Umbilical cord (tissue), 2 donors: ENCODE measurements around the gene VAPA. TPM values are rescaled to one million over a fixed set of nuclear protein-coding genes. Genes with fewer than 3 reads are reported as not detected.
A peak's percentile ranks its signal among the peaks of the same experiment; 100 is the strongest.

Experiments
- DNase-seq: peaks from one replicate; pipeline ENCODE4 v3.0.0-alpha.2; 2015; ENCODE audit warnings: low spot score
- total RNA-seq: library from RNA; depleted of rRNA; stranded (reverse); fragments of >200 nt; gene quantifications from one replicate; pipeline ENCODE4 v1.2.3, GENCODE V29; 2014; ENCODE audit warnings: low replicate concordance; ENCODE audit not compliant: insufficient read depth

The VAPA gene
- total RNA-seq = 168 TPM

GRCh38 chr18:9913526-9914333 lies at the start of gene VAPA:
Gene VAPA (plus strand): TSS chr18:9914016. CDS start chr18:9914257, 241 bp downstream.
- peak; percentile 99 for DNase-seq

DNA sequence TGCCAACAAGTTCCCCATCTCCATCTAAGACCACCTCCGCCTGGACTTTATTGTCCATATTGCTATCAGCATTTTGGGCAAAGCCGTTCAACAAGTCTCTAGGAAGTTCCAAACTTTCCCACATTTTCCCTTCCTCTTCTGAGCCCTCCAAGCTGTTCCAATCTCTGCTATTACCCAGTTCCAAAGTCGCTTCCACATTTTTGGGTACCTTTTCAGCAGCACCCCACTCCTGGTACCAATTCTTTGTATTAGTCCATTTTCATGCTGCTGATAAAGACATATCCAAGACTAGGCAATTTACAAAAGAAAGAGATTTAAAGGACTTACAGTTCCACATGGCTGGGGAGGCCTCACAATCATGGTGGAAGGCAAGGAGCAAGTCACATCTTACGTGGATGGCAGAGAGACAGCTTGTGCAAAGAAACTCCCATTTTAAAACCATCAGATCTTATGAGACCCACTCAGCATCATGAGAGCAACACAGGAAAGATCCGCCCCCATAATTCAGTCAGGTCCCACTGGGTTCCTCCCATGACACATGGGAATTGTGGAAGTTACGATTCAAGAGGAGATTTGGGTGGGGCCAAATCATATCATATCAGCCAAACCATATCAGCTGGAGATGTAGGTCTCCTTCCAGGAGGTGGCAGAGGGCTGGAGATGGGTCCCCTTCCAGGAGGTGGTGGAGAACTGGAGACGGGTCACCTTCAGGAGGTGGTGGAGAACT lies 47.9 kb upstream of the VAPA start:
- DNase-seq = no peak

DNA sequence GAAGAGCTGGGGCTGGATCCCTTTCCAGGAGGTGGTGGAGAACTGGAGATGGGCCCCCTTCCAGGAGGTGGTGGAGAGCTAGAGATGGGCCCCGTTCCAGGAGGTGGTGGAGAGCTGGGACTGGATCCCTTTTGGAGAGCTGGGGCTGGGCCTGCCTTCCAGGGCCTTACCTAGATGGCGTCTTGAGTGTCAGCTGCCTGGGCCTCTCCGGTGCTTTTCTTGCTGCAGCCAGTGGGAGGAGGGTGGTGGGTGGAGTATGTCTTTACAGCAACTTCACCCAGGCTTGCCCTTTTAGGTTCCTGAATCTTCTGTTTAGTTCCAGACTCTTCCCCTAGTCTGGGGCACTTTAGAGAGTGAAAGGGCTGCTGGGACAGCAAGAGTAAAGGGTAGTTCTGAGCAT lies 47.2 kb upstream of the VAPA start:
- no peak for DNase-seq

DNA sequence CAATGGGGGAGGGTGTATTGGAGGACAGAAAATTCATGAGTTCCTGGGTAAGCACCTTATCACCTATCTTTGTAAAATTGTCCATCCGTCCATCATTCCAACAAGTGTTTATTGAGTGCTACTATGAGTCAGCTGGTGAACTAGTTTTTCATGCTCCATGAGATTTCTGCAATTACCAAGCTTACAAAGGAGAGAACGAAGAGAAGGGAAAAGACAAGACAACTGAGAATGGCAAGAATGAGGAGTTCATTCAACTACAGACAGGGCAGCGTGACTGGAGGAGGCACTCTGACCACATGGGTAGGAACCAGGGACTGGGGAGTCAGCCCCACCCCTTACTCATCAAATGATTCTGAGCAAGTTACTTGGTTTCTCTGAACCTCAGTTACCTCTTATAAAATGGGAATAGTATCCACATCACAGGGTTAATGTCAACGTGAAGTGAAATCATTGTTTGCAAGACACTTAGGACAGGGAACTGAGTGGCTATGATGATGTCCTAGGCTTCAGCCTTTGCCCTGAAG lies 46.7 kb upstream of the VAPA start:
- DNase-seq = no peak

- DNase-seq = peak; percentile 78
These were observed 44.7 kb upstream of the VAPA start for GRCh38 chr18:9868857-9869714.

DNA sequence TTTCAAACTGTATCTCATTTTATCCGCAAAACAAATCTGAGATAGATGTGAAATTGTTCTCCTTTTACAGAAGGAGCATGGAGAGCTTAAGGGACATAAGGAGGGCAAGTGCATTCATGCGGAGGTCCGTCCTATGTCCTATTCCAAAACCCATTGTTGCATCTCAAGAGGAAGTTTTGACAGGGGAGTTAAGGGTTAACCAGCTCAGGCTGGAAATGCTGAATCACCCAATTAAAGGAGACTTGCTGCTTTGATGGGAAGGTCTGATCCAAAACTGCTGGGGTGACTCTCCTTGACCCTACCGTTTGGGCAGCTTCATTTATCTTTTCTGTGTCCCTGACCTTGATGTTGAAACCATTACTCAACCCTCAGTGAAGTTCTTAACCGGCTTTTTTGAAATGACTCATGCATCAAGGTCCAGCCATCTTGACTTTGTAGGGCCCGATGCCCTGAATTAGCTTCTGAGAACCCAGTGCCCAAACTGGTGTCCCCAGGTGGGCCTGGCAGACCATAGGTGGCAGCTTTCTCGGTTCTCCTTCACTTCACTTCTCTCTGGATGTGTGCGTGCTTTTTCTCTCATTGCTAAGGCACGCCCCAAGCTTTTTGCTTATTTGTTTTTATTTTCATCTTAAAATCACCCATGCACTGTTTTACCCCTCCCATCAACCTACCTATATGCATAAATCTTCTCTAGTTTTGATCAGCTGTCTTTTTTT lies 43.9 kb upstream of the VAPA start:
- DNase-seq = peak; percentile 64

GRCh38 chr18:9870431-9871008 lies 43.3 kb upstream of the VAPA start:
- no peak for DNase-seq

DNA sequence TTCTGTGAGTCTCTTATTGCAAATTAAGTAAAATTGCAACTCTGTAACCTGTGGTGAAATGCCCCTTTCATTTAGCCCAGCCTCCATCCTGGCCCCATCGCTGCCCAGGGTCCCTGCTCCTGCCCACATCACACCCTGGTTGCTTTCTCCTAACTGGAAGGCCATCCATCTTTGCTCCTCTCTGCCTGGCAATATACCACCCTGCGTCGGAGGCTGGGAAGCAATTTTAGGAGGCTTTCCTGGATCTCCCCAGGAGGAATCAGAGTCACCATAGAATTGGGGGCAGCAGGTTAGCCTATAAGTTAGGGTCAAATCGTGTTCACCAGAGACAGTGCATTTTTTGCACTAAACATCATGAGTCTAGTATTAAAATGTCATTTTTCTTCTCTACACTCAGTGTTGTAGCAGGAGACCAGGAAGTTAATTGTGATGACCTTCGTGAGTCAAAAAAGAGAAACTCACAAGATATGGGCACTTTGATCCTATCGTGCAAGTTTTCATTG lies 42.5 kb upstream of the VAPA start:
- no peak for DNase-seq

GRCh38 chr18:9872823-9873222 lies 41.0 kb upstream of the VAPA start:
- DNase-seq = no peak

DNA sequence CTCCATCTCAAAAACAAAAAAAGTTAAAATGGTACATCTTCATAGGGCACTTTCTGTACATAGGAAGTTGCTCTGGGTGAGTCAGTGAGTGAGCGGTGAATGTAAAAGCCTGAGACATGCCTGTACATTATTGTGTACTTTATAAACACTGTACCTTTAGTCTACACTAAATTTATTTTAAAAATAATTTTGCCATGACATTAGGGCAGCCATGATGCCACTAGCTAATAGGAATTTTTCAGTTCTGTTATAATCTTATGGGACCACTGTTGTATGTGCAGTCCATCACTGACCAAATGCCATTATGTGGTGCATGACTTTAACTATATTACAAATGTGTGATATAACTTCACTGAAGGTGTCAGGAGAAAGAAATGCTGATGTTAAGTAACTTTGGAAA lies 39.1 kb upstream of the VAPA start:
- no peak for DNase-seq

DNA sequence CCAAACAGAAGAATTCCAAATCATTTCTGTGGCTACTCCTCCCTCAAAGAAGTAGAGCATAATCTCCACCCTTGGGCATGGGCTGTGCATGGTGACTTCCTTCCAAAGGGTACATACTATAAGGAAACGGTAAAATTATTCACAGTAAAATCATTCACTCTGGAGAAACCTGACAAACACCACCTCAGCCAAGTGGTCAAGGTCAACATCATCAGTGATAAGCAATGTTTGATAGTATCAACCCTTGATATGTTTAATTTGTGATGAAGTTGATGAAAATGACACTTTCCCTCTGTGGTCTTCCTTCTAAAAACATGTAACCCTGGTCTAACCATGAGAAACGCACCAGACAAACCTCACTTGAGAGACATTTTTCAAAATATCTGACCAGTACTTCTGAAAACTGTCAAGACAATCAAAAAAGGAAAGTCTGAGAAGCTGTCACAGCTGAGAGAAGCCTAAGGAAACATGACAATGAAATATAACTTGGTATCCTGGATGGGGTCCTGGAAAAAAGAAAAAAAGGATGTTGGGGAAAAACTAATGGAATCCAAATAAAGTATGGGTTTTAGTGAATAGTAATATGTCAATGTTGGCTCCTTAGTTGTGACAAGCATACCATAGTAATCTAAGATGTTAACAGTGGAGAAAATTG lies 37.5 kb upstream of the VAPA start:
- no peak for DNase-seq

DNA sequence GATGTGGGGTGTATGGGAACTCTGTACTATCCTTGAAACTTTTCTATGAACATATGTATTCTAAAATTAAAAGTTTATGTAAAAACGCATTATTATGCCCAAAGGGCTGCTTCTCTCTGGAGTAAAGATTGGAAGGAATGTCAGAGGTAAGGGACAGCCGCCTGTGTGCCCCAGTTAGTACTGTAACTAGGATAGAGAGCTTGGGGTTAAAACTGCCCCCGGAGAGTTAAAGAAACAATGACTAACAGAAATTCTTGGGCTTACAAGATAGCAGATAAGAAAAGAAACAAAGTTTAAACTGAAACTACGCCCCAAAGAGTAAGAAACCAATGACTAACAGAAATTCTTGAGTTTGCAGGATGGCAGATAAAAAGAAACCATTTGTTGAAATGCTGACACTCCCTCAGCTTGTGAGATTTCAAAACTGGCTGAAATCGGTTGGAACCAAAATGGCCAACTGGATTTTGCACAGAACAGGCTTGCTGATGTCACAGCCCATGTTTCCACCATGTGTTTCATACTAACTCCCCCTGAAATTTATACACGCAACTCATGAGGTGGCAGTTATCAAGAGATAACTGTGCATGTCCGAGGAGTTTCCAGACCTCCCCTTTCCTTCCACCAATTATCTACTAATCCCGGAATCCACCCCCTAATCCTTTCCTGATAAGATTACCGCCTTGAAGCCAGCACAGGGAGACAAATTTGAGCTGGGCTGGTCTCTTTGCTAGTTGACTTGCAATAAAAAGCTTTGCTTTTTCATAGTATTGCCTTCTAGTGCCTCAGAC lies 36.8 kb upstream of the VAPA start:
- peak; percentile 97 for DNase-seq

DNA sequence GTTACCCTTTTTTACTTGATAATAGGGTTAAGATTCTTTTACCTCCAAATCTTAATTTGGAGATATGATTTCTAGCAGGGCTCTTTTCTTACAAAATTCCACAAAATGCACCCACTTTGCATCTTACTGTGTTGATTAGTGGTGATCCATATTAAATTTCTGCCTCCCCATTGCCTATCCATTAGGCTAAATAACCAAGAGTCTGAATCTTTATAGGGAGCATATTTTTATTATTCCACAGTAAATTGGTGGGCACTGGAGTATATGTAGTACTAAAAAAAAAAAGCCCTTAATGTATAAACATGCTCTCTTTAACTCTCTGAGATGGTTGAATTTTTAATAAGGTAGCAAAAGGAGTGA lies 36.2 kb upstream of the VAPA start:
- no peak for DNase-seq

GRCh38 chr18:9878095-9878494 lies 35.7 kb upstream of the VAPA start:
- DNase-seq = no peak

DNA sequence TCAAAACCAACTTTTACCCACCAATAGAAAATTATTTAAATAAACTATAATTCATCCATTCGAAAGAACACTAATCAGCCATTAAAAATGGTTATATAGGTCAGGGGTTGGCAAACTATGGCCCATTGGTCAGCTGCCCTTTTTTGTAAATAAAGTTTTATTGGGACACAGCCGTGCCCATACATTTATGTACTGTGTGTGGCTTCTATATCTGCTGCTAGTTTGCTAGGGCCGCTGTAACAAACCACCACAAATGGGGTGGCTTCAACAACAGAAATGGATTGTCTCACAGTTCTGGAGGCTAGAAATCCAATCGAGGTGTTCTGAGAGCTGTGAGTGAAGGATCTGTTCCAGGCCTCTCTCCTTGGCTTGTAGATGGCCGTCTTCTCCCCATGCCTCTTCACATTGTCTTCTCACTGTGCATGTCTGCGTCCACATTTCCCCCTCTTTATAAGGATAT lies 35.0 kb upstream of the VAPA start:
- no peak for DNase-seq

- DNase-seq = no peak
These were observed 29.7 kb upstream of the VAPA start for GRCh38 chr18:9884090-9884489.

- DNase-seq = no peak
These were observed 29.2 kb upstream of the VAPA start for GRCh38 chr18:9884532-9885140.

DNA sequence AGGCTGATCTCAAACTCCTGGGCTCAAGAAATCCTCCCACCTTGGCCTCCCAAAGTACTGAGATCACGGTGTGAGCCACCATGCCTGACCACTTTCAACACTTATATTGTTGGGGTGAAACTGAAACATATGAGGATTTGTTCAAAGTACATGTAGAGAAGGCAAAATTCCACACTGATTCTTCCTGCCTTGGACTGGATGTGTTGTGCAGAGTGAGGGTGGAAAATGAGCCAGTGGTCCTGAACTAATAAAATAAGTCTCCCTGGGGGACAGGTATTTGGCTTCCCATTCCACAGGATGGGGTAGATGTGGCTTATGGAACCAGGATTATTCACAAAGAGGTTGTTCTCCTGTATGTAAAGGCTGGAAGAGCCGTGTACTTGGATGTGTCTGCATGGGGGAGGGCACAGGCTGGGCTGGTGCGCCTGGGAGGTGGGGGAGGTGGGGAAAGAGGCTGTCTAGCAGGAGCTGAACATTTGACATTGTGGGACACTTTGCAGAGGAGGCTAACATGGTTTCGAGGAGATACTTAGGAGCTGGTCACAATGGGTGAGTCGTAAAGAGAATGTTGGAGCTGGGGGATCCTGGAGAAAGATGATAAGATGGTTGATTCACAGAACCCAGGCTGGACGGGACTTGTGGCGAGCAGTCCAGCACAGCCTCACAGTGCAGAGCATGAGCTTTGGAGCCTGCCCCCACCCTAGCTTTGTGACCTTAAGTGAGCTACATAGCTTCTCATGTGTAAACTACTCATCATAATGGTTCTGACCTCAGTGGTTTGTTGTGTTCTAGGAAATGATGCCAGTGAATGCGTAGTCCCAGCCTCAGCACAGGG lies 28.4 kb upstream of the VAPA start, which contains the start of gene TXNDC2:
Gene TXNDC2 (plus strand): TSS at position 804 of the 835 bp plus-strand sequence. CDS start 708 bp downstream, outside the sequence.
- no peak for DNase-seq
